Measurements from ENCODE around the gene ALG5.

Gene ALG5

DNA sequence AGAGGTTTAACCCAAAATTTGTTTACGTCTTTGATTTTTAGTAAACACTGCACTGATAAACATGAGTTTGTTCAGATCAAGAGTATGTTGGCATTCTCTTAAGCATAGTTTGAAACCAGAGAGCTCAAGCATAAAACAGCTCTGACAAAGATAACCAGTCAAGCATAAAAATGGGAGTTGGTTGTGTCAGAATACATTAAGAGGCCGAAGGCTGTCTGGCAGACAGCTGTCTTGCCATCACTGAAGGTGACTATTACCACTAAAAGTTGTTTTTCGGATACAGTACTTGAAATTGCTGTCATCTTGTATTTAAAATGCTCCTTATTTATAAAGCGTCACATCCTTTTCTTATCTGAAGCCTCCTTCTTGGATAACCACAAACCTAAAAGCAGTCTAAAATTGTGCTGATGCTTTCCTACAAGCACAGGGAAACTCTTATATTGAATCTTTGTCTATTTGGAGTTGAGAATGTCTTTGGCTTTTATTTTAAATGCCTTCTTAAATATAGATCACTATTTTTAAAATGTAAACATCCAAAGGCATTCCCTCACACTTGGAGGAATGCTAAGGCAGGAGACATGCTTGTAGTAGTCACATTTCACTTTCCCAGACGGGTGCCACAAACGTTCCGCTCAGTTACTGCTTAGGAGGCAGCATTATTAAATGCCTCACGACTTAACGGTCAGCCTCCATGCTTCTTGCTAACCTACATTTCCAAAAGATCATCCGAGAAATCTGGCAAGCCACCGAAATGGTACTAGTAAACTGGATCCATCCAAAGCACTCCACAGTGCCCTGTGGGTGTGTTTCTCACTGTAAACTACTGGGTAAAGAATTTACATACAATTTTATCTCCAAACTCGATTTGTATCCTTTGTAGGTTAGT lies 80.7 kb downstream of the ALG5 start:
- TF ChIP-seq, protein P1, sequence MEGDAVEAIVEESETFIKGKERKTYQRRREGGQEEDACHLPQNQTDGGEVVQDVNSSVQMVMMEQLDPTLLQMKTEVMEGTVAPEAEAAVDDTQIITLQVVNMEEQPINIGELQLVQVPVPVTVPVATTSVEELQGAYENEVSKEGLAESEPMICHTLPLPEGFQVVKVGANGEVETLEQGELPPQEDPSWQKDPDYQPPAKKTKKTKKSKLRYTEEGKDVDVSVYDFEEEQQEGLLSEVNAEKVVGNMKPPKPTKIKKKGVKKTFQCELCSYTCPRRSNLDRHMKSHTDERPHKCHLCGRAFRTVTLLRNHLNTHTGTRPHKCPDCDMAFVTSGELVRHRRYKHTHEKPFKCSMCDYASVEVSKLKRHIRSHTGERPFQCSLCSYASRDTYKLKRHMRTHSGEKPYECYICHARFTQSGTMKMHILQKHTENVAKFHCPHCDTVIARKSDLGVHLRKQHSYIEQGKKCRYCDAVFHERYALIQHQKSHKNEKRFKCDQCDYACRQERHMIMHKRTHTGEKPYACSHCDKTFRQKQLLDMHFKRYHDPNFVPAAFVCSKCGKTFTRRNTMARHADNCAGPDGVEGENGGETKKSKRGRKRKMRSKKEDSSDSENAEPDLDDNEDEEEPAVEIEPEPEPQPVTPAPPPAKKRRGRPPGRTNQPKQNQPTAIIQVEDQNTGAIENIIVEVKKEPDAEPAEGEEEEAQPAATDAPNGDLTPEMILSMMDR (IDR thresholded peaks at IDR 0.05; ENCODE audit: low read depth, low read length, missing control alignments) = no peak
- no peak for DNase-seq (ENCODE audit: extremely low read depth, low read depth)
- H3K4me3 ChIP-seq (replicated peaks; ENCODE audit: low read depth, low read length) = peak overlapping the region; percentile 60

DNA sequence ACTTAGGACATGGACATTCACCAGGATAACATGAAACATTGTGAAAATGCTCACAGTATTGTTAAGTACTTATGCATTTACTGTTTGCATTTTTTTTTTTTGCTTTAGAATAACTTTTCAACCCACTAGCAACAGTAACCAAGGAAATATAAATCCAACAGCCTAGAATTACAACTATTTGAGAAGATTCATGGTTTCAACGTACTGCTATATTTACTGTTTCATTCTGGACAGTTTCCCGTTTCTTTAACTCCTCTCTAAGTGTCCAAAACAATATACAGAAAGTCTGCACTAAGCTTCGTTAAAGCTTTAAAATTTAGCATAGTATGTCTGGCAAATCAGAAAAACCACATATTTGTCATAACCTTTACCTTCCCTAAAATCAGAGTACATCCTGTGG lies 81.8 kb downstream of the ALG5 start:
- TF ChIP-seq, protein P1 (IDR thresholded peaks at IDR 0.05; ENCODE audit: low read depth, low read length, missing control alignments) = no peak
- DNase-seq (ENCODE audit: extremely low read depth, low read depth) = no peak
- H3K4me3 ChIP-seq (replicated peaks; ENCODE audit: low read depth, low read length) = no peak overlapping the region

DNA sequence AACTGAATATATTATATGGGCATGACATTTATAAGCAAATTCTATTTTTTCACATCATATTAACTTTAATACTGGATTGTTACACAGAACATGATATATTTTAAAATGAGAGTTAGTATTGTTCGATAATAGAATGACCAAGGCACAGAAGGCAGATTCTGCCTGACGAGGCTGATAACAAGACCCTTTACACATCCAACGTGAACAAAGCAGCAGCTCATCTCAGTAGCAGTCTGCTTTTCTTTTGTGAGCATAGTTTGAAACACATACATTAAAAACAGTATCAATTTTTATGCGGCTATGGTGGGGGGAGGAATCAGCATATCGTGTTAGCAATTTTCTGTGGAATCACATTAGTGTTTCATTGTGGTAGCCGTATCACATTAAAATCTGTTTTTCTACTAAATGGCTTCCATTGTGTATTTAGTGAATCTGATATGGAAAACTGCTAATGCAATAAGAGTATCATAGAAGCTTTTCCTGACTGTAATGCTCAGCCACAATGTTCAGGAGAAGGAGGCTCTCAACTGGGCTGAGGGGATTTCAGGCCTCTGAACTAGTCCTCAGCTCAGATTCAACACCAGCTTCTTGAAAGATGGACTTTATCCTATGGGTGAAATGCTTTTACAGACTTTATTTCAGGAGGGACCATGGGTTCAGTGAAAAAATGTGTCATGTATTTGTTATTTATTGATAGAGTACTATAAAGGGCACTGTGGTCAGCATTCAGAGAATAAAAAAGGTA lies 83.1 kb downstream of the ALG5 start:
- no peak overlapping the region for H3K4me3 ChIP-seq (replicated peaks; ENCODE audit: low read depth, low read length)
- no peak for DNase-seq (ENCODE audit: extremely low read depth, low read depth)
- TF ChIP-seq, protein P1 (IDR thresholded peaks at IDR 0.05; ENCODE audit: low read depth, low read length, missing control alignments) = no peak

DNA sequence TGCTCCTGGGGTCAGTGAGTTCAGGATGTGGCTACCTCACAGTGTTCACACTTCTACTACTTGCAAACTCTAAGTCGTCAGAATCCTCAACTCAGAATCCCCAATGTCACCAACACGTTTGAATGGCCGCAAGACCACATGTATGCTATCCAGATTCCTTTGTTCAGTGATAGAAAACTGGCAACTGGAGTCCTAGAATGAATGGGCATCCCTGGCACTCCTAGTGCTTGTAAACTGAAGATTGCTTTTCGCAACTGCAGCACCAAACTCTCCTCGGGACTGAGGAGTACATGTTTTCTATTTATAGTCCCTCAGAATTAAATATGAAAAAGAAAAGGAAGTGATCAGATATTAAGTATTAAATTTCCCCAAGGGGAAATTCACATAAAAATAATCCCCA lies 84.0 kb downstream of the ALG5 start:
- H3K4me3 ChIP-seq (replicated peaks; ENCODE audit: low read depth, low read length) = no peak overlapping the region
- TF ChIP-seq, protein P1 (IDR thresholded peaks at IDR 0.05; ENCODE audit: low read depth, low read length, missing control alignments) = no peak
- no peak for DNase-seq (ENCODE audit: extremely low read depth, low read depth)

DNA sequence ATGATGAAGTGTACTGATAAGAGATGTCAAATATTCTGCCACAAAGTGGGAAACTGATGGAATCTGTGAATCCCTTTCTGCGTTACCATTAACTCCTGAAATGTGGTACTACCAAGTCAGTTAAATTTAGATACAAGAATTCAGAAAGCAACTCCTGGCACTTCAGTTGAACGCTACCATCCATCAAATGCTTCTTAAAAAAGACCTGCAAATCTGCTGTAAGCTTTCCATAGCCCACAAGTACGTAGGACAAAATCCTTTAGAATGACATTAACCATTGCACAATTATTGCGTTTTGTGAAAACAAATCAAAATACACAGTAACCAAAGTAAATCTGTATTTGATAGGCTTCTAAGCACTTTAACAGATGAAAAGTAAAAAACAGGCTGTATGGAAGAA lies 84.5 kb downstream of the ALG5 start:
- TF ChIP-seq, protein P1 (IDR thresholded peaks at IDR 0.05; ENCODE audit: low read depth, low read length, missing control alignments) = no peak
- DNase-seq (ENCODE audit: extremely low read depth, low read depth) = no peak
- H3K4me3 ChIP-seq (replicated peaks; ENCODE audit: low read depth, low read length) = no peak overlapping the region

DNA sequence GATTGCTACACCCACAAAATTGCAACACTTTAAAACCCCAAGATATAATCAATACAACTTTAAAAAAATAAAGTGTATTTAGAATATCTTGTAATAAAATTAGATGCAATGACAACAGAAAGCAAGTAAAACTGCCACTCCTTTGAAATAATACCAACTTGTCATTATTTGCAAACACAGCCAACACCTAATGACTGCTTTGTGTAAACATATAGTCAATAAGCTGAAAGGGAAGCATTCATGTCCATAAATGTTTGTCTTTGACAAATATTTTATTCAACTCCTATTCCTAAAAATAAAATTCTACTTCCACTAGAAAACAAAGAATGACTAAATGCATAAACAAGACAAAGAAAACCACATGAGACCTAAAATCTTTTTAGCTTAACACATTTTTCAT lies 85.7 kb downstream of the ALG5 start:
- DNase-seq (ENCODE audit: extremely low read depth, low read depth) = no peak
- no peak overlapping the region for H3K4me3 ChIP-seq (replicated peaks; ENCODE audit: low read depth, low read length)
- TF ChIP-seq, protein P1 (IDR thresholded peaks at IDR 0.05; ENCODE audit: low read depth, low read length, missing control alignments) = no peak
